ENCODE data around the gene PTPN9. TPM values are rescaled to one million over a fixed set of nuclear protein-coding genes. Genes with fewer than 3 reads are reported as not detected.
A peak's percentile ranks its signal among the peaks of the same experiment; 100 is the strongest.

PTPN9 gene
- total and polyA plus RNA-seq, 2 of the 4 experiments (the other 2 are of a cell fraction), result 26.5 to 38.9 TPM

- CTCF ChIA-PET, result interaction anchor here (1.1 kb wide), 1 partner anchor 15 kb away, joined by 3 read pairs; no protein-coding TSS in a partner anchor
- dilution Hi-C loops (cut with HindIII; ENCODE audit: low sequenced_read_pairs, unreplicated experiment), result no loop called here
These were observed 147.8 kb downstream of the PTPN9 start for GRCh38 chr15:75431270-75431669.

More at GRCh38 chr15:75431270-75431669, 147.8 kb downstream of the PTPN9 start:
- no peak for TF ChIP-seq POLR2A (IDR thresholded peaks at IDR 0.05; ENCODE audit: low read depth, low read length)
- no peak for TF ChIP-seq MAFK (IDR thresholded peaks at IDR 0.05; ENCODE audit: low read depth, low read length)
- no peak for TF ChIP-seq MXI1 (IDR thresholded peaks at IDR 0.05; ENCODE audit: borderline replicate concordance, low read depth, low read length)
- no peak for TF ChIP-seq RAD21 (IDR thresholded peaks at IDR 0.05; ENCODE audit: low read length)
- TF ChIP-seq CTCF (conservative IDR thresholded peaks at IDR 0.05; ENCODE audit: low read depth, low read length), result no peak
- TF ChIP-seq RCOR1 (IDR thresholded peaks at IDR 0.05; ENCODE audit: insufficient replicate concordance, low read length), result no peak
- no peak for TF ChIP-seq BHLHE40 (IDR thresholded peaks at IDR 0.05; ENCODE audit: low read depth, low read length)
- TF ChIP-seq ELK1 (IDR thresholded peaks at IDR 0.05; ENCODE audit: borderline replicate concordance, low read depth, low read length), result no peak
- TF ChIP-seq NFE2L2 (IDR thresholded peaks at IDR 0.05; ENCODE audit: low read depth, low read length), result no peak
- no peak for TF ChIP-seq CEBPB (IDR thresholded peaks at IDR 0.05; ENCODE audit: low read depth, low read length)
- TF ChIP-seq FOS (IDR thresholded peaks at IDR 0.05; ENCODE audit: low read depth, low read length), result no peak
- TF ChIP-seq RFX5 (IDR thresholded peaks at IDR 0.05; ENCODE audit: low read depth, low read length), result no peak
- no peak for TF ChIP-seq USF2 (IDR thresholded peaks at IDR 0.05; ENCODE audit: low read depth, low read length)
- no peak for TF ChIP-seq SMC3 (IDR thresholded peaks at IDR 0.05; ENCODE audit: low read depth, low read length)
- no peak for TF ChIP-seq MAZ (IDR thresholded peaks at IDR 0.05; ENCODE audit: borderline replicate concordance, low read depth, low read length)
- TF ChIP-seq CHD1 (IDR thresholded peaks at IDR 0.05; ENCODE audit: low read depth, low read length), result no peak
- Histone ChIP-seq H3K79me1 (ENCODE audit: low read depth in 1 of 2, low read length in 2 of 2) (peaks cover 37 to 53% of the 10 kb centered on the region in 2 experiments), H3K4me2 (ENCODE audit: low read depth, low read length) (no peak overlapping the region), H2AFZ (replicated peaks; ENCODE audit: low read length, poor library complexity) (no peak overlapping the region), H3K4me3 (ENCODE audit: insufficient read depth, low read depth, low read length) (no peak overlapping the region), H3K18ac (ENCODE audit: low read depth, low read length) (no peak overlapping the region), H3K56ac (ENCODE audit: extremely low read depth, insufficient read depth, low read length) (no peak overlapping the region), H3K4me1 (ENCODE audit: control insufficient read depth, insufficient read depth, low read length) (peaks cover 6% of the 10 kb centered on the region; the same call in 1 of the 2 replicates), H2BK120ac (ENCODE audit: low read depth, low read length) (no peak overlapping the region), H3K23ac (ENCODE audit: low read depth, low read length) (no peak overlapping the region), H2BK20ac (ENCODE audit: low read depth, low read length) (no peak overlapping the region), H3K9me1 (ENCODE audit: insufficient read depth, low read length) (peaks cover 10% of the 10 kb centered on the region; the same call in 1 of the 2 replicates), H2BK15ac (ENCODE audit: low read depth, low read length) (no peak overlapping the region), H3K14ac (replicated peaks; ENCODE audit: low read depth, low read length) (no peak overlapping the region), H2BK5ac (ENCODE audit: low read depth, low read length, poor library complexity, severe bottlenecking) (no peak overlapping the region), H2AK5ac (ENCODE audit: low read depth, low read length) (no peak overlapping the region), H3K9ac (ENCODE audit: low read depth, low read length) (no peak overlapping the region), H4K91ac (ENCODE audit: insufficient read depth, low read depth, low read length) (no peak overlapping the region), H3K27ac (ENCODE audit: insufficient read depth, low read length) (no peak overlapping the region), H3K36me3 (ENCODE audit: control insufficient read depth, insufficient read depth, low read length) (peaks cover 27% of the 10 kb centered on the region), H4K5ac (ENCODE audit: low read depth, low read length) (no peak overlapping the region), H3K27me3 (ENCODE audit: control insufficient read depth, insufficient read depth, low read length) (no peaks in the 10 kb centered on the region), H3K4ac (ENCODE audit: low read depth, low read length) (no peak overlapping the region), H4K8ac (ENCODE audit: low read depth in 2 of 2, low read length in 2 of 2) (no peak overlapping the region), H3K9me3 (ENCODE audit: control insufficient read depth, insufficient read depth, low read length) (no peaks in the 10 kb centered on the region), H4K20me1 (ENCODE audit: insufficient read depth, low read length) (peaks cover 24% of the 10 kb centered on the region; the same call in 1 of the 2 replicates), H2AK9ac (replicated peaks; ENCODE audit: low read depth, low read length, poor library complexity) (no peak overlapping the region)
- WGBS, 2 experiments (ENCODE audit: extremely low coverage in 2 of 2, insufficient read length in 1 of 2), result no CpG with 5 or more reads among the region's 2 CpGs
- in situ Hi-C loops (cut with MboI; ENCODE audit: low sequenced_read_pairs) (no loop called here), intact Hi-C loops (cut with micrococcal nuclease) (no loop called here)
- peak; percentile 60 for ATAC-seq (ENCODE audit: low read depth)
- POLR2A ChIA-PET (ENCODE audit: unreplicated experiment), result no interaction called here
- no TSS peak for BruUV-seq (replicated peaks)
- DNase-seq, result peak; percentile 39
